Right lobe of liver (tissue), 4 donors: ENCODE measurements around the gene NKIRAS2.

Experiments used
- CTCF ChIP-seq, 4 donors: fragments of 200-600 bp in 3 of 4; fragments of 450-650 bp in 1 of 4; IDR thresholded peaks; one replicate each; pipeline versions ENCODE4 v1.5.1 to v1.8.0; 2016 to 2022; ENCODE audit warnings: antibody characterized with exemption in 4 of 4, mild to moderate bottlenecking in 2 of 4
- POLR2A ChIP-seq: fragments of 450-650 bp; IDR thresholded peaks from one replicate; pipeline ENCODE4 v1.6.1; 2017; ENCODE audit warnings: antibody characterized with exemption, mild to moderate bottlenecking
- donor health status: DM: no; HTN: no; CAD: no.
- donor health status: DM: no; HTN: no; CAD: no.
- donor health status: DM: no; HTN: yes; CAD: no.

- TF ChIP-seq CTCF (IDR thresholded peaks at IDR 0.05) = no peak
- no peak for TF ChIP-seq POLR2A
Measured at GRCh38 chr17:42049834-42050392, 30.0 kb downstream of the NKIRAS2 start.
